ENCODE measurements around the gene LAMC3. TPM values are rescaled to one million over a fixed set of nuclear protein-coding genes. Genes with fewer than 3 reads are reported as not detected.

LAMC3 gene
- total RNA-seq, 2 donors from 2014 or later = 0.55 to 156 TPM

- peaks cover 7% of the 10 kb centered on the region for H3K27me3 ChIP-seq (replicated peaks; ENCODE audit: insufficient read depth)
- no peaks in the 10 kb centered on the region for H3K9me3 ChIP-seq
- no peak overlapping the region for H3K27ac ChIP-seq
- intact Hi-C loops (cut with DNase I) = no loop called here
- TF ChIP-seq POLR2AphosphoS5 (IDR thresholded peaks at IDR 0.05) = no peak
- TF ChIP-seq POLR2A (IDR thresholded peaks at IDR 0.05) = no peak
- no peak for TF ChIP-seq CTCF (IDR thresholded peaks at IDR 0.05)
- no peaks in the 10 kb centered on the region for H3K4me1 ChIP-seq (replicated peaks)
- WGBS = 88% methylated on average over 13 of the region's 13 CpGs
- no peak overlapping the region for H3K4me3 ChIP-seq
- DNase-seq (ENCODE audit: low spot score) = no peak
- no peaks in the 10 kb centered on the region for H3K36me3 ChIP-seq
Observed at GRCh38 chr9:130975932-130976841, 32.8 kb upstream of the LAMC3 start.

GRCh38 chr9:130977811-130978221 lies 31.2 kb upstream of the LAMC3 start:
- DNase-seq (ENCODE audit: low spot score) = no peak
- intact Hi-C loops (cut with DNase I) = no loop called here
- no peaks in the 10 kb centered on the region for H3K36me3 ChIP-seq
- no peaks in the 10 kb centered on the region for H3K4me1 ChIP-seq (replicated peaks)
- 57% methylated on average over 16 of the region's 16 CpGs for WGBS
- H3K4me3 ChIP-seq = no peak overlapping the region
- H3K27me3 ChIP-seq (replicated peaks; ENCODE audit: insufficient read depth) = peaks cover 7% of the 10 kb centered on the region
- TF ChIP-seq CTCF (IDR thresholded peaks at IDR 0.05) (no peak), POLR2A (IDR thresholded peaks at IDR 0.05) (no peak), POLR2AphosphoS5 (IDR thresholded peaks at IDR 0.05) (no peak)
- H3K9me3 ChIP-seq = no peaks in the 10 kb centered on the region
- no peak overlapping the region for H3K27ac ChIP-seq

GRCh38 chr9:130979591-130980385 lies 29.2 kb upstream of the LAMC3 start:
- no peaks in the 10 kb centered on the region for H3K36me3 ChIP-seq
- WGBS = 87% methylated on average over 20 of the region's 20 CpGs
- no peaks in the 10 kb centered on the region for H3K27me3 ChIP-seq (replicated peaks; ENCODE audit: insufficient read depth)
- TF ChIP-seq POLR2A (IDR thresholded peaks at IDR 0.05) (no peak), CTCF (IDR thresholded peaks at IDR 0.05) (no peak), POLR2AphosphoS5 (IDR thresholded peaks at IDR 0.05) (no peak)
- no peaks in the 10 kb centered on the region for H3K4me1 ChIP-seq (replicated peaks)
- no peak overlapping the region for H3K4me3 ChIP-seq
- H3K27ac ChIP-seq = no peak overlapping the region
- H3K9me3 ChIP-seq = no peaks in the 10 kb centered on the region
- no peak for DNase-seq (ENCODE audit: low spot score)
- intact Hi-C loops (cut with DNase I) = no loop called here

- Histone ChIP-seq H3K4me1 (replicated peaks) (no peaks in the 10 kb centered on the region), H3K27ac (no peak overlapping the region), H3K9me3 (no peaks in the 10 kb centered on the region), H3K4me3 (no peak overlapping the region), H3K36me3 (no peaks in the 10 kb centered on the region), H3K27me3 (replicated peaks; ENCODE audit: insufficient read depth) (no peaks in the 10 kb centered on the region)
- 75% methylated on average over 16 of the region's 16 CpGs for WGBS
- intact Hi-C loops (cut with DNase I) = no loop called here
- no peak for DNase-seq (ENCODE audit: low spot score)
- no peak for TF ChIP-seq POLR2AphosphoS5 (IDR thresholded peaks at IDR 0.05)
- TF ChIP-seq POLR2A (IDR thresholded peaks at IDR 0.05) = no peak
- no peak for TF ChIP-seq CTCF (IDR thresholded peaks at IDR 0.05)
Observed at GRCh38 chr9:130980526-130980925, 28.4 kb upstream of the LAMC3 start.

Measured in prostate gland (tissue), 2 donors.